Peyer's patch (tissue), 4 donors: ENCODE measurements around the gene CD164.

Experiments used
- POLR2A ChIP-seq, 2 donors: fragments of 450-650 bp; IDR thresholded peaks; one replicate each; pipeline ENCODE4 v1.5.1; 2017; ENCODE audit warnings: antibody characterized with exemption in 2 of 2, mild to moderate bottlenecking in 2 of 2, moderate library complexity in 2 of 2
- TF ChIP-seq, protein P1 (sequence below), 6 experiments: fragments of 450-650 bp in 4 of 6; fragments of 200-600 bp in 2 of 6; sonication (generic) in 1 of 6; IDR thresholded peaks; one replicate each; pipeline ENCODE4 v1.5.1; 2017 to 2019; ENCODE audit warnings: antibody characterized with exemption in 6 of 6, mild to moderate bottlenecking in 3 of 6, moderate library complexity in 1 of 6

DNA sequence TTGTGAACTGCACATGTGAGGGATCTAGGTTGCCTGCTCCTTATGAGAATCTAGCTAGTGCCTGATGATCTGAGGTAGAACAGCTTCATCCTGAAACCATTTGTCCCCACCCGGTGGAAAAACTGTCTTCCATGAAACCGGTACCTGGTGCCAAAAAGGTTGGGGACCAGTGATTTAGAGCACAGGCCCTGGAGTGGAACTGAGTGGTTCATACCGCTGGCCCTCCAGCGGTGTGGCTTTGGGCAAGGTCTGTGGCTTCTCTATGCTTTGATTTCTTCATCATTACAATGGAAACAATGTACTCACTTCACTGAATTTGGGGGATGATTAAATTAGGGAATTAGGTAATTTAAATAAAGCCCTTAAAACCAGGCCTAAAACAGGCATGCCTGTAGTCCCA lies 36.3 kb downstream of the CD164 start:
- no peak for TF ChIP-seq POLR2A (IDR thresholded peaks at IDR 0.05)
- TF ChIP-seq, protein P1, sequence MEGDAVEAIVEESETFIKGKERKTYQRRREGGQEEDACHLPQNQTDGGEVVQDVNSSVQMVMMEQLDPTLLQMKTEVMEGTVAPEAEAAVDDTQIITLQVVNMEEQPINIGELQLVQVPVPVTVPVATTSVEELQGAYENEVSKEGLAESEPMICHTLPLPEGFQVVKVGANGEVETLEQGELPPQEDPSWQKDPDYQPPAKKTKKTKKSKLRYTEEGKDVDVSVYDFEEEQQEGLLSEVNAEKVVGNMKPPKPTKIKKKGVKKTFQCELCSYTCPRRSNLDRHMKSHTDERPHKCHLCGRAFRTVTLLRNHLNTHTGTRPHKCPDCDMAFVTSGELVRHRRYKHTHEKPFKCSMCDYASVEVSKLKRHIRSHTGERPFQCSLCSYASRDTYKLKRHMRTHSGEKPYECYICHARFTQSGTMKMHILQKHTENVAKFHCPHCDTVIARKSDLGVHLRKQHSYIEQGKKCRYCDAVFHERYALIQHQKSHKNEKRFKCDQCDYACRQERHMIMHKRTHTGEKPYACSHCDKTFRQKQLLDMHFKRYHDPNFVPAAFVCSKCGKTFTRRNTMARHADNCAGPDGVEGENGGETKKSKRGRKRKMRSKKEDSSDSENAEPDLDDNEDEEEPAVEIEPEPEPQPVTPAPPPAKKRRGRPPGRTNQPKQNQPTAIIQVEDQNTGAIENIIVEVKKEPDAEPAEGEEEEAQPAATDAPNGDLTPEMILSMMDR (IDR thresholded peaks at IDR 0.05) = no peak
